Fibroblast of upper back skin (primary cell): ENCODE measurements around the gene HCN2.
"Not testable (repeated sequence)": the region's sequence is repeated elsewhere in the genome, so short reads cannot be mapped to it uniquely, and the experiment has no call there.

Experiments
- DNase-seq: peaks from one replicate; pipeline ENCODE4 v3.0.0-alpha.2; 2013

Gene HCN2

DNA sequence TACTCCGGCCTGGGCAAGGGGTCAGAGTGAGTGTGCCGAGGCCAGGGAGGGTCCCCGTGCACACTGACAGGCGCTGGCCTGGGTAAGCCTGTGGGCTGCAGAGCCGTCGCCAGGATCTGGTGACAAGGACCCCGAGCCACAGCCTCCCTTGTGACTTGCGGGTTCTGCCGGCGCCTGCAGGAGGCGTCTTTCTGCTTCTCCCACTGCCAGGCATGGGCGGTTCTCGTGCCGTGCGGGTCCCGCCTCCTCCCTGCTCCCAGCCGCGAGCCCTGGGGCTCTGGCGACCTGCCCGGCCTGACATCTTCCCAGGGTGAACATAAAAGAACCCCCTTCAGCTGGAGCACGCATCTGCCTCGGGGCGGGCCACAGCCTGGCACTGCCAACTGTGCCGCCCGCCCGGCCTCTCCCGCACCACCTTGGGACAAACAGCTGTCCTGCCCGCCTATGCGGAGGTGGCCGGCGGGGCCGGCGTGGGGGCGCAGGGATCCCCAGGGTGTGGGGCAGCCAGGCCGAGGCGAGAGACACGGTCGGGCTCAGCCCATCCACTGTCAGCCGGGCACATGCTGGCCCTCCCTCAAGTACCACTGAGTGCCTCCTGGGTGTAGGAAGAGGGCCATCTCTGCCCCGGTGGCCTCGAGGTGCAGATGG lies 1.5 kb upstream of the HCN2 start:
- DNase-seq = peak; percentile 79

DNA sequence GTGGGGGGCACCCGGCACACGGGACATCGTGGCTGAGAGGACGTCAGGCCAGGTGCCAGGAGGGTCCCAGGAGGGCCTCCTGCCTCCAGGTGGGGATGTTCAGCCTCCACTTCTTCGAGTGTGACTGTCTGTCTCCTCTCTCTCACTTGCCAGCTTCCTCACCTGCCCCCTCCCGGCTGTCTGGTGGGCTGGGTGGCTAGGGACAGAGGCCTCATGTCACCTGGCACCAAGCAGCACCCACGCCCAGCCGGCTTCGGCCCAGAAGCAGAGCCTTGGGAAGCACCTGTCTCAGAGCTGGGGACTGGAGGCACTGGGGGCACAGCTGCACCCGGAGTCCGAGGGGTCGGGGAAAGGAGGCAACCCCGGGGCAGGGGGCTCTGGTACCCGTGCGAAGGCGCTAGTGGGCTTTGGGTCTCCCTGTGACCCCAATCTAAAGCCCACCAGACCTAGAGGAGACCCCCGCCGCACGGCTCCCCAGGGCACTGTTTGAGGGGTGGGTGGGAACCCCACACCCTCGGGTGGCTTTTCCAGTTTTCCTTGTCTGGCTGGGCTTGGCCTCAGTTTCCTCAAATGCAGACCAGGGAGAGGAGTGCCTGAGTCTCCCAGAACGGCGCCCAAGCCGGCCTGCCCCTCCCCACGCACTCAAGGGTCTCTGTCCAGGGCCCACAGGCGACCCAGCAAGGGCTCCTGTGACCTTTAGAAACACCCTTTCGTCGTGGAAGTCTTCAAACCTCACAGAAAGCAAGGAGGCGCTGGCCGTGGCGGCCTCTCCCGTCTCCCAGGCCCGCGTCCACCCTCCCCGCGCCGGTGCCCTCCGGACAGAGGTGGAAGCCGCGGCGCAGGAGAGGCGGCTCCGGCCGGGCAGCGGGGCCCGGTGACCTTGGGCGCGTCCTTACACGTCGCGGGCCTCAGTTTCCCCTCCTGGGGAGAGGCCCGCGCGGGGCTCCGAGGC lies 664 bp upstream of the HCN2 start:
- DNase-seq = no peak

DNA sequence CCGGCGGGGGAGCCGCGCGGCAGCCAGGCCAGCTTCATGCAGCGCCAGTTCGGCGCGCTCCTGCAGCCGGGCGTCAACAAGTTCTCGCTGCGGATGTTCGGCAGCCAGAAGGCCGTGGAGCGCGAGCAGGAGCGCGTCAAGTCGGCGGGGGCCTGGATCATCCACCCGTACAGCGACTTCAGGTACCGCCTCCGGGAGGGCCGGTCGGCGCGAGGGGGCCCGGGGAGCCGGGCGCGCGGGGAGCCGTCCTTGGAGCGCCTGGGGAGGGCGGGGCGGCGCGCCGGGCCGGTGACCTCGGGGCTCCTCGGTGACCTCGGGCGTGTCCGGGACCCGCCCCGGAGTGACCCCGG lies 690 bp downstream of the HCN2 start:
- no peak for DNase-seq

DNA sequence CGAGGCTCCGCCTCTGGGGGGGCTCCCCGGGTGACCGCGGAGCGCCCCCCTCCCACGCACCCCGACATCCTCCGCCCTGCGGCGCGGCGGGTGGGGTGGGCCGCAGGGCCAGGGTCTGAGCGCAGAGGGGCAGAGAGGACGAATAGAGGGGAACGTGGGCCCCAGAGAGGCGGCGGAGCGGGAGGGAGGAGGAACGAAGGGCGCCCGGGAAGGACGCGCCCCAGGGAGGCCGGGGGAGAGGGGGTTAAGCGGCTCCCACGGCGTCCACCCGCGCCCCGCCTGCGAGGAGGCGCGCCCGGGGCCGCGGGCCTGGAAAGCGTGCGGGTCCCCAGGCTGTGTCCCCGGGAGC lies 1.0 kb downstream of the HCN2 start:
- DNase-seq = no peak

DNA sequence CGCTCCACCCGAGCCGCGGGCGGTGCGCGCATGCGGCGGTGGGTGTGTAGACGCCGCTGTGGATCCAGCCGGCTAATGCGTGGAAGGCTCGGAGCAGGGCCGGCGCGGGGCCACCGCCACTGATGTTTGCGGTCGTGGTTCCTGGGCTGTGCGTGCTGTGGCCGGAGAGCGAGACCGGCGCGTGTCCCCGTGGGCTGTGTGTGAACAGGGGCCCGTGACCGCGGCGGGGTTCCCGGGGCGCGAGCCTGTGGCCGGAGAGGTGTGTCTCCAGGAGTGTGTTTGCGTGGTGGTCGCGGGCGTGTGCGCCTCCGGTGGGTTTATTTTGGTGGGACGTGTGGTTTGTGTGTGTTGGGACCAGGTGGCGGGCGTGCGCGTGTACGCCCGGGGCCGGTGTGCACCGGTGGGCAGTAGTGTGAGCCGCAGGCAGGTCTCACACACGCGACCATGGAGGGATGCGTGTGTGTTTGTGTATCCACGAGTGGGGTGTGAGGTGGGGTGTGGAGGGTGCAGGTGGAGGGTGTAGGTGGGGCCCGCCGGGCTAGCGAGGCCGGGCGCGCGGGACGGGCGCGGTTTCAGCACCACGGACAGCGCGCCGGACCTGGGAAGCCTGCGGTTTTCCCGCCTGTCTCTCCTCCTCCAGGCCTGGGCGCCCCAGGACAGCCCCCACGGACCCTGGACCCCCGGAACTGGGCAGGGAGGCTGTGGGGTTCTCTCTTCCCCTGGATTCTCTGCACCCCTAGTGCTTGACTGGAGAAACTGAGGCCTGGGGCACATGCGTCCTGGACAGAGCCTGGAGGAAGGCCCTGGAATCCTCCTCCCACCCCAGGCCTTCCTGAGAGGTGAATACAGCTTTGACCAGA lies 1.6 kb downstream of the HCN2 start:
- DNase-seq = no peak

DNA sequence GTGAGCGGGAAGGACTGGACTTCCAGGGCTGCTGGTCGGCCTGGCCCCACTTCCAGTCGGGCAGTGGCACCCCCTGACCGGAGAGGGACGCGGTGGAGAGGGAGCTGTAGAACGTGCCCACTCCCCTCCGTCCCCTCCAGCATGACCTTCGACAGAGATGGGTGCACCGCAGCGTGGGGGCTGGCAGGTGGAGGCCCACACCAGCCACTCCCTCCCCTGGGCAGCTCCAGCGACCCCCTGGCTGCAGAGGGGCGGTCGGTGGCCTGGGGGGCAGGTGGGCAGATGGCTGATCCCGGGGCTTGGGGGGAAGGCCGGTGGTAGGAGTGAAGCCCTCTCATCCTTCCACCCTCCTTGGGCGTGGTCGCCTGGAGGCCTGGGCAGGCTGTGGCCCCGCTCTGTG lies 2.4 kb downstream of the HCN2 start:
- DNase-seq = no peak

DNA sequence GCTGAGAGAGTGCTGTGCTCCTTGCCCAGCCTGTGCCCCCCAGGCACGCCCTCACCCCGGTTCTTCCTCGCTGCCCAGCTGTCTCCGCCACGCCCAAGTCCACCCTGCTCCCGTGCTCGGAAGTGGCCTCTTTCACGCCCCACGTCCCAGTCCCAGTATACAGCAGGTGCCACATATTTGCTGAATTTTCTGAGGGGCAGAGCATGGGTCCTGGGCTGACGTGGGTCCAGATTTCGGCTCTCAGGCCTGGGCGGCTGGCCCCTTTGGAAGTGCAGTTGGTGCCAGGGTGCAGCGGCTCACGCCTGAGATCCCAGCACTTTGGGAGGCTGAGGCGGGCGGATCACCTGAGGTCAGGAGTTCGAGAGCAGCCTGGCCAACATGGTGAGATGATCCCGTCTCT lies 3.4 kb downstream of the HCN2 start:
- DNase-seq = no peak

DNA sequence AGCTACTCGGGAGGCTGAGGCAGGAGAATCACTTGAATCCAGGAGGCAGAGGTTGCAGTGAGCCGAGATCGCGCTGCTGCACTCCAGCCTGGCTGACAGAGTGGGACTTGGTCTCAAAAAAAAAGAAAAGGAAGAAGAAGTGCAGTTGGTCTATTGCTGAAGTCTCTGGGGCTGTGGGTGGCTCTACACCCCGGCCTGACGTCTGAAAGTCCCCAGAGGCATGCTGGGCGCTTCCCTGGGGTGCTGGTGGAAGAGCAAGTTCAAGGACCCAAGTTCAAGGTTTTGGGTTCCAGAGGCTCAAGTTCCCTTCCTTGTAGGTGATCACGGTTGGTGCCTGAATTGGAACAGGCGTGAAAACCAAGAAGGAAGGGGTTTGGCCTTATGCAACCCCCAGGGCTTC lies 3.8 kb downstream of the HCN2 start:
- no peak for DNase-seq

DNA sequence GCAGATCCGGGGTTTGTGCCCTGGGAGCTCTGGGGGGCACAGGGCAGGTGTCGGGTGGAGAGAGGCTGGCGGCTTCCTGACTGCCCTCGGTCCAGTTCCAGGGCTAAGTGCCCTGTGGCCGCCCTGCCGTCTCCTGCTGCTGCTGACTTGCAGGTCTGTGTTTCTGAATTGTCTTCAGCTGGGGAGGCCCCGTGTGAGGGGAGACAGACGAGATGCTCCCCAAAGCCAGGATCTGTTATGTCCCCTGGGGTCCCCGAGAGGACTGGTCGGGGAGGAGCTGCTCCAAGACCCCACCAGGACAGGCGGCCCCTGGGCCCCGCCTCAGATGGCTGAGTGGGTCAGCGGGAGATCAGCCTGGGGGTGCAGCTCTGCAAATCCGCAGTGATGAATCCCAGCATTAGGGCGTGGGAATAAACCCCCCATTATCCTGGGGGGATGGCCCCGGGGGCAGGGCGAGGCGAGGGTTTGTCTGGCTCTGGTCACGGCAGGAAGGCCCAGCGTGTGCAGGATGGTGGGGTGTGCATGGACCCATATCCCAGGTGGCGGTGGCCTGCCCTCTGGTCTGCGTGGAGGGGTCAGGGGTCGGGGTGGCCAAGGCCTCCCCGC lies 4.7 kb downstream of the HCN2 start:
- DNase-seq = no peak

DNA sequence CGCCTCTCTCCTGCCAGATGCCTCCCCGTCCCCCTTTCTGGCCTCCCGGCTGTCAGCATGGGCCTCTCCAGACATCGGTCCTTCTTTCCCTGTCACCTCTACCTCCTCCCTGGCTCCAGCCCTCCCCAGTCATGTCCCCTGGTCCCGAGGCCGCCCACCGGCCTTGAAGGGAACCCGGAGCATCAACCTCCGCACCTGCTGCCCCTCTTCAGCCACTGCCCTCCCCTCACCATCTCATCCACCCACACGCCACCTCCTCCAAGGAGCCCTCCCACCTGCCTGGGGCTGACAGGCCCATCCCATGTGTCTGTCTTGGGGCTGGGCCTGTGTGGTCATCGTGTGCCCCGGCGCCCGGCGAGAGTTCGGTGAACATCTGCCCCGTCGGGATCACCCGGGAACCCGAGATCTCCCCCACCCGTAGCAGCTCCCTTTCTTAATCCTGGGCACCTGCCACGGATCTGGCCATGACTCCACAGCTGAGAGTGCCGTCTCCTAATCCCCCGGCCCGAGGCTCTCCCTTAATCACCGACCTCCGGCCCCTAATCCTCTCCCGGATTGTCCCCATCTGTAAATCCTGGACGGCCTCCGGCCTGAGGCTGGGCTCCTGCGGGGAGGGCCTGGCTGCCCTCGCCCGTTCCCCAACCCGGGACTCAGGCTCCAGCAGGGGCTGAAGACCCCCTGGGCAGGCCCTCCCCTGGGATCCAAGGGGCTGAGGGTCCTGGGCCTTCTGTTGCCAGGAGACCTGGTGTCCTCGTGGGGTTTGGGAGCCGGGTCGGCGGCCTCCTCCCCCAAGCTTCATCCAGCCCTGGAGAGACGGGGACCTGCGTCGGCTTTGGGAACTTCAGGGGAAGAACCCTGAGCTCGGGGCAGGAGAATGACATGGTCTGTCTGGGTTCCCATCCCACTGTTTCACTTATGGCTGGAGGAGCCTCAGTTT lies 5.9 kb downstream of the HCN2 start:
- DNase-seq = no peak

DNA sequence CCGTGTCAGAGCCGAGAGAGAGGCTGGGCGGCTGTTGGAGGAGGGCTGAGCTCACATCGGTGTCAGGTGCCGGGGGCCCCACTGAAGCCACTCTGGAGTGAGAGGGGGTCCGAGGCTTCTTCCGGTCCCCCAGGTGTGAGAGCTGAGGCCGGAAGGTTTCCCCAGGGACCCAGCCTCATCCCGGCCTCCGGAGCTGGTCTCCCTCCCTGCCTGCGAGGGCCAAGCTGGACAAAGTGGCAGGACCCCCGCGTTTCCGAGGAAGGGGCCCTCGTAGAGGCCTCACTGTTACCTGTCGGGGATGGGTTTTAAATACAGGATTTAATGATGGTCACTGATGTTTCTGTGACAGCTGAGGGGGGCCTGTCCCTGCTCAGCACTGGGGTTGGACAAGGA lies 6.6 kb downstream of the HCN2 start:
- DNase-seq = no peak

DNA sequence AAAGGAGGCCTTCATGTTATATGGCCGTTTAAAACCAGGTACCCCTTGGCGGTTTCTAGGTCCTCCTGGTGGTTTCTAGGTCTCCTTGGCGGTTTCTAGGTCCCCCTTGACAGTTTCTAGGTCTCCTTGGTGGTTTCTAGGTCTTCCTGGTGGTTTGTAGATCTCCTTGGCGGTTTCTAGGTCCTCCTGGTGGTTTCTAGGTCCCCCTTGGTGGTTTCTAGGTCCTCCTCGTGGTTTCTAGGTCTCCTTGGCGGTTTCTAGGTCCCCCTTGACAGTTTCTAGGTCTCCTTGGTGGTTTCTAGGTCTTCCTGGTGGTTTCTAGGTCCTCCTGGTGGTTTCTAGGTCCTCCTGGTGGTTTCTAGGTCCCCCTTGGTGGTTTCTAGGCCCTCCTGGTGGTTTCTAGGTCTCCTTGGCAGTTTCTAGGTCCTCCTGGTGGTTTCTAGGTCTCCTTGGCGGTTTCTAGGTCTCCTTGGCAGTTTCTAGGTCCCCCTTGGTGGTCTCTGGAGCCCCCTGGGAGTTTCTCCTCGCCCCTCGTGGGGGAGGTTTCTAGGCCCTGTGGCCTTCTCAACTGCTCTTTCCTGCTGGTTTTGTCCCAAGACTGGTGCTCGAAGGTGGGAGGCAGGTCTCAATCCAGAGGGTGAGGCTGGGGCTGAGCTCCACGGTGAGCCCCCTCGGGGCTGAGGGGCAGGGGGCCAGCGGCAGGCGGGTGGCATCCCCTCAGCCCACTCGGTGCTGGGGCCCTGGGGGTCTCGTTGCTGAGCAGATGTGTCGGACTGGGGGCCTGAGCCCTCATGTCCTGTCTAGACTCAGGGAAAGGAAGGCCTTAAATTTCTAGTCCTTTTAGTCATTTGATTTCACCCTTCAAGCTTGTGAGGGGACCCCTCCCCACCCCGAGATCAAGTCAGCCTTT lies 8.0 kb downstream of the HCN2 start:
- no peak for DNase-seq

DNA sequence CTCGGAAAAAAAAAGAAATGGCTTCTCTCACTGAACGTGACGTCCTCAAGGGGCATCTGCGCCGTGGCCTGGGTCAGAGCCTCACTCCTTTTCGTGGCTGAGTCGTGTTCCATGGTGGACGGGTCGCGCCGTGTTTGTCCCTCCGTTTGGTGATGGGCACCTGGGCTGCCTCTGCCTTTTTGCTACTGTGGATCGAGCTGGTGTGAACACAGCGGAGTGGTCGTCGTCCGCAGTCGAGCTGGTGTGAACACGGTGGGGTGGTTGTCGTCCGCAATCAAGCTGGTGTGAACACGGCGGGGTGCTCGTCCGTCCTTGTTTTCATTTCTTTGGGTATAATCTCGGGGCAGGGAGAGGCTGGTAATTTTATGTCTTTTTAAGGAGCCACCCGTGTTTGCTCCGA lies 11.6 kb downstream of the HCN2 start:
- DNase-seq = no peak

DNA sequence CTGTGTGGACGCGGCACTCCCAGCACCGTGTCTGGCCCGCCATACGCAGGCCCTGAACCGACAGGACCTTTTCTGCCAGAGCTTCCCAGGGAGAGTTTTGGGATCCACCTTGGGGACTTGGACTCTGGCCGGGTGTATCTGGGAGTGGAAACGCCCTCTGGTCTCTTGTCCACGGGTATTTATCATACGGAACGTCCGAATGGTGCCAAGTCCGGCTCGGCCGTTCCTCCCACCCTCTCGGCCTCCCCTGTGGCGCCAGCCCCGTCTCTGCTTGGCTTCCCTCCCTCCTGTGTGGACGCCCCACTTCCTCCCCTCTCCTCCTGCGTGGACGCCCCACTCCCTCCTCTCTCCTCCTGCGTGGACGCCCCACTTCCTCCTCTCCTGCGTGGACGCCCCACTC lies 12.1 kb downstream of the HCN2 start:
- no peak for DNase-seq

DNA sequence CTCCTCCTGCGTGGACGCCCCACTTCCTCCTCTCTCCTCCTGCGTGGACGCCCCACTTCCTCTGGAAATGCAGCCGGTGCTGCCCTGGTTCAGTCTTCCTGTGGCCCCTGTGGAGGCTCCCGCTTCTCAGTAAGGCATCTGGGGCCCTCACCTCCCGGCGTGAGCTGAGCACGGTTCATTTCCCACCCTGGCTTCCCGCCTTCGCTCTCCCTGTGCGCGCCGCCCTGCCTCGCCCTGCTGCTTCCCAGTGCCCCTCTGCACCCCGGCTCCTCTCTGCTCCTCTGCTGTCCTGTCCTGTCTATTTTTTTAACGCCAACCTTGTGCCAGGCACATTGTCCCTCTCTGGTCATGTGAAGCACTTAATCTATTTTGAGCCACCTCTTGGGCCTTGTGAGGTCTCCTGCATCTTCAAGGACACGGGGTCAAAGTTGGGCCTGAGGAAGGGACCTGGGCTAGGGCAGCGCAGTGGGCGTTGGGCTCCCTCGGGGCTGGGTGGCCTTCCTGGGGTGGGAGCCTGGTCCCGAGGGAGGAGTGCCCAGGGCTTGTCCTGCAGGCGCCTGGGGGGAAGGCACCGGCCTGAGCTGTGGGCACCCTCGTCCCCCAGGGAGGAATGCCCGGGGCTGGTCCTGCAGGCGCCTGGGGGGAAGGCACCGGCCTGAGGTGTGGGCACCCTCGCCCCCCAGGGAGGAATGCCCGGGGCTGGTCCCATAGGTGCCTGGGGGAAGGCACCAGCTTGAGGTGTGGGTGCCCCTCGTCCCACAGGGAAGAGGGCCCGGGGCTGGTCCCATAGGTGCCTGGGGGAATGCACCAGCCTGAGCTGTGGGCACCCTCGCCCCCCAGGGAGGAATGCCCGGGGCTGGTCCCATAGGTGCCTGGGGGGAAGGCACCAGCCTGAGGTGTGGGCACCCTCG lies 13.0 kb downstream of the HCN2 start:
- DNase-seq = no peak

DNA sequence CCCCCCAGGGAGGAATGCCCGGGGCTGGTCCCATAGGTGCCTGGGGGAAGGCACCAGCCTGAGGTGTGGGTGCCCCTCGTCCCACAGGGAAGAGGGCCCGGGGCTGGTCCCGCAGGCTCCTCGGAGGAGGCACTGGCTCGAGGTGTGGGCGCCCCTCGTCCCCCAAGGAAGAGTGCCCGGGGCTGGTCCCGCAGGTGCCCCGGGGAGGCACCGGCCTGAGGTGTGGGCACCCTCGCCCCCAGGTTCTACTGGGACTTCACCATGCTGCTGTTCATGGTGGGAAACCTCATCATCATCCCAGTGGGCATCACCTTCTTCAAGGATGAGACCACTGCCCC lies 13.6 kb downstream of the HCN2 start:
- not testable (repeated sequence) for DNase-seq

DNA sequence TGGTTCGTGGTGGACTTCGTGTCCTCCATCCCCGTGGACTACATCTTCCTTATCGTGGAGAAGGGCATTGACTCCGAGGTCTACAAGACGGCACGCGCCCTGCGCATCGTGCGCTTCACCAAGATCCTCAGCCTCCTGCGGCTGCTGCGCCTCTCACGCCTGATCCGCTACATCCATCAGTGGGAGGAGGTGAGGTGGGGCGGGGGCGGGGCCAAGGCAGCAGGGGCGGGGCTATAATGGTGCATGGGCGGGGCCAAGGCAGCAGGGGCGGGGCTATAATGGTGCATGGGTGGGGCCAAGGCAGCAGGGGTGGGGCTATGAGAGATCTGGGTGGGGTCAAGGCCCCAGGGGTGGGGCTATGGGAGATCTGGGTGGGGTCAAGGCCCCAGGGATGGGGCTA lies 14.1 kb downstream of the HCN2 start:
- DNase-seq = not testable (repeated sequence)

DNA sequence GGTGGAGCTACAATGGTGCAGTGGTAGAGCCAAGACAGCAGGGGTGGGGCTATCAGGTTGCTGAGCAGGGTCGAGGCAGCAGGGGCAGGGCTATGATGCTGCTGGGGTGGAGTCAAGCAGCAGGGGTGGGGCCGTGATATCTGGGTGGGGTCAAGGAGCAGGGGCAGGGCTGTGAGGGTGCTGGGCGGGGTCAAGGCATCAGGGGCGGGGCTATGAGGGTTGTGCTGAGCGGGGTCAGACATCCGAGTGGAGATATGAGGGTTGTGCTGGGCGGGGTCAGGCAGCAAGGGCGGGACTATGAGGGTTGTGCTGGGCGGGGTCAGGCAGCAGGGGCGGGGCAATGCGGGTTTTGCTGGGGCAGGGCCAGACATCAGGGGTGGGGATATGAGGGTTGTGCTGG lies 14.7 kb downstream of the HCN2 start:
- DNase-seq = no peak

DNA sequence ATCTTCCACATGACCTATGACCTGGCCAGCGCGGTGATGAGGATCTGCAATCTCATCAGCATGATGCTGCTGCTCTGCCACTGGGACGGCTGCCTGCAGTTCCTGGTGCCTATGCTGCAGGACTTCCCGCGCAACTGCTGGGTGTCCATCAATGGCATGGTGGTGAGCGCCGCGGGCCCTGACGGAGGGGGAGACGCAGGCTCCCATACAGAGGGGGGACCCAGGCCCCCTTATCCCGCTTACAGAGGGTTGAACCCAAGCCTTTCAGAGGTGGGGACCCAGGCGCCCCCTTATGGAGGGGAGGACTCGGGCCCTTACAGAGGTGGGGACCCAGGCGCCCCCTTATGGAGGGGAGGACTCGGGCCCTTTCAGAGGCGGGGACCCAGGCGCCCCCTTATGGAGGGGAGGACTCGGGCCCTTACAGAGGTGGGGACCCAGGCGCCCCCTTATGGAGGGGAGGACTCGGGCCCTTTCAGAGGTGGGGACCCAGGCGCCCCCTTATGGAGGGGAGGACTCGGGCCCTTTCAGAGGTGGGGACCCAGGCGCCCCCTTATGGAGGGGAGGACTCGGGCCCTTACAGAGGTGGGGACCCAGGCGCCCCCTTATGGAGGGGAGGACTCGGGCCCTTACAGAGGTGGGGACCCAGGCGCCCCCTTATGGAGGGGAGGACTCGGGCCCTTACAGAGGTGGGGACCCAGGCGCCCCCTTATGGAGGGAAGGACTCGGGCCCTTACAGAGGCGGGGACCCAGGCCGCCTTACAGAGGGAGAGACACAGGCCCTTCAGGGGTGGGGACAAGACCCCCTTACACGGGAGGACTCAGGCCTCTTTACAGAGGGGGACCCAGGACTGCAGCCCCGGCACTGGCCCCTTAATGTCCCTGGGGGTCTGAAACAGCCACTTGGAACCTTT lies 15.6 kb downstream of the HCN2 start:
- DNase-seq = not testable (repeated sequence)
